NCI-H82 treated with DMSO at 0.1 percent for 48 hours (cell line): Measurements from ENCODE around the gene ZNF460.

Experiments
- DNase-seq: peaks from one replicate; lab custom pipeline; 2025; ENCODE audit not compliant: unreplicated experiment; lab: John Stamatoyannopoulos, UW

ZNF460 gene

DNA sequence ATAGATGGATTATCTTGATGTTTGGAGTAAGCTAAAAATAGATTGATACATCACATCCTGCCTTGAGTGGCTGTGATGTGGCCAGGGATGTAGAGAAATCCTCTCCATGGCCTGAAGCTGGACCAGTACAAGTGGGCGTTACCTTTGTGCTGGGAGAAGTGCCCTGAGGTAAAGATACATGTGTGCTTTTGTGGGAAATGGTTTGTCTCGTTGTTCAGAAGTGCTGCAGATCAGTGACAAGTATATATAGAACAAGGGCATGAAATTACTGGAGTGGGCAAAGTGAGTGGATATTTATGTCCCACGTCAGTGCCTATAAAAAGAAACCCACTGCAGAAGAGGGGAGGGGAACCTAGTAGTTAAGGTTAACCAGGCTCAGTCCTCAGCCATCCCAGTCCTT, 58.6 kb downstream of the ZNF460 start:
- DNase-seq: no peak

DNA sequence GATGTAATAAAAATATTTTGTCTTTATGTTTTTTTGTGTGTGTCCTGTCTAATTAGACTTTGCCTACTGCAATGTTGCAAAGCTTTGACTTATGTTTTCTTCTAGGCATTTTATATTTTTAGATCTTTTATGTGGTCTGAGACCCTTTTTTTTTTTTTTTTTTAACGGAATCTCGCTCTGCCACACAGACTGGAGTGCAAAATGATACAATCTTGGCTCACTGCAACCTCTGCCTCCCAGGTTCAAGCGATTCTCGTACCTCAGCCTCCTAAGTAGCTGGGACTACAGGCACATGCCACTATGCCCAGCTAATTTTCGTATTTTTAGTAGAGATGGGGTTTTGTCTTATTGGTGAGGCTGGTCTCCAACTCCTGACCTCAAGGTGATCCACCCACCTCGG, 62.3 kb downstream of the ZNF460 start:
- DNase-seq: no peak
